PFSK-1 (cell line): ENCODE measurements around the gene TTYH1.

Experiments
- REST ChIP-seq, 2 experiments: IDR thresholded peaks; 2 replicates each; pipeline versions ENCODE4 v1.6.1 to v1.8.0; 2011 to 2012; ENCODE audit warnings: low read depth in 2 of 2, low read length in 2 of 2, control low read depth in 1 of 2, inconsistent platforms in 1 of 2, mild to moderate bottlenecking in 1 of 2, moderate library complexity in 1 of 2; ENCODE audit not compliant: insufficient read depth in 1 of 2
- SIN3A ChIP-seq: IDR thresholded peaks from 2 replicates; pipeline ENCODE4 v1.6.1; 2012; ENCODE audit warnings: mild to moderate bottlenecking, low read length, moderate library complexity, borderline replicate concordance; ENCODE audit not compliant: insufficient read depth
- TAF1 ChIP-seq: IDR thresholded peaks from 2 replicates; pipeline ENCODE4 v1.6.1; 2012; ENCODE audit warnings: low read length, control low read depth, borderline replicate concordance; ENCODE audit not compliant: insufficient read depth

GRCh38 chr19:54451331-54451871, 36.1 kb downstream of the TTYH1 start:
- no peak for TF ChIP-seq TAF1
- no peak for TF ChIP-seq REST (IDR thresholded peaks at IDR 0.05; ENCODE audit: insufficient read depth in 1 of 2, low read depth in 2 of 2, low read length in 2 of 2)
- TF ChIP-seq SIN3A: no peak
